Stimulated activated naive CD4-positive, alpha-beta T cell (primary cell): Measurements from ENCODE around the gene ARHGAP5.
A peak's percentile ranks its signal among the peaks of the same experiment; 100 is the strongest.

Experiments used
- DNase-seq, 6 experiments: peaks; one replicate each; lab custom pipeline; 2025; lab: John Stamatoyannopoulos, UW

Gene ARHGAP5

GRCh38 chr14:32076278-32077080, 625 bp upstream of the ARHGAP5 start:
- DNase-seq, result peak; percentile 71 to 87 (median 80)

DNA sequence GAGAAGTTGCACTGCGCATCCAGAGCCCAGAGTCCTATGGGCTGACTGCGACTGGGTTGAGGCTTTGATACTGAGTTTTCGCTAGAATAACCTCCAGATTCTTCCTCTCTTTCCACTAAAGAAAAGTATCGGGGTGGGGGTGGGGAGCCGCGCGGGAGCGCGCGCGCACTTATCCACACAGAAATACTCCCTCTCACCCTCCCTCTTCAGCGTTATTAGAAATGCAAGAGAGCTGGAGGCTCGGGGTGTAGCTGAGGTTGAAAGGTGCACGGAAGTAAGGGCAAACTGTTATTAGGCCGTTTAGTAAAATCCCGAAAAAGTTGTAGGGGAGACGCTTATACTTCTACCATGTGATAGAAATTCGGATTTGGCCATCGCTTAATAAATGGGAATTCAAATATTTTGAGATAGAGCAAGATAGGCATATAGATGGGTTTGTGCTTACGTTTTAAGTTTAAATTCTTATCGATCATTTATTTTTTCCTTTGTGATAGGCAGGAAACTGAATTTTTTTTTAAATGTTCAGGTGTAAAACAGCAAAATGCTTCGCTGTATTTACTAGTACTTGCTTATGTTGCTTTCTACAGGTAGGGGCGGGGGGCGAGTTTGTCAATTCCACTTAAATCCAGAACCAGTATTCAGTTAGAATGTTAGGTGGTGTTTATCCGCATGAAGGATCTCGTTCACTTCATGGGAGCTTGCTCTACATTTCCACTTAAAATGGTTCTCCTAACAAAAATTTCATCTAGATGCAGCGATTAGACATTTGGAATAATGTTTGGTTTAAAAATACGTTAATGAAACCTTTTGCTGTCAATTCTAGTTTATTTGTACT, 1.1 kb downstream of the ARHGAP5 start:
- peak in 5 of 6 experiments; percentile 27 to 55 (median 48) for DNase-seq

GRCh38 chr14:32078858-32079216, 1.7 kb downstream of the ARHGAP5 start:
- DNase-seq, result no peak

GRCh38 chr14:32079264-32079663, 2.2 kb downstream of the ARHGAP5 start:
- DNase-seq, result no peak

- DNase-seq, result no peak
Observed at GRCh38 chr14:32080001-32080510, 3.0 kb downstream of the ARHGAP5 start.

GRCh38 chr14:32081901-32082300, 4.8 kb downstream of the ARHGAP5 start:
- DNase-seq, result no peak

- no peak for DNase-seq
Observed at GRCh38 chr14:32083315-32083624, 6.2 kb downstream of the ARHGAP5 start.

DNA sequence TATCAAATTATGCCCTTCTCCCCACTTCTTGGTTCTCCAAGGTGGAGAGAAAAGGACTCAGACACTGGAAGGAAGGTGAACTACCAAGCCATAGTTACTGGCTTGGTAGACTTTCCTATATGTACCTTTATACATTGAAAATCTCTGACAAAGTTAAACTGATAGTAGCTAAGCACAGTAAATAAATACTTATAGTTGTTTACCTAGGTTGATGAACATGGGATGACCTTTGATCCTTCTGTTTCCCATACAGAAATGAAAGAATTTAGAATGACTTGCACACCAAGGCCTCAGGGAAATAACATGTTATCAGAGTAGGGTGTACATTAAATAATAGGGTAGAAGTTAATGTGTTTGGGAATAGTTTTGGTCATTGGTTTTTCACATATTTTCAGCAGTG, 6.7 kb downstream of the ARHGAP5 start:
- DNase-seq, result no peak

DNA sequence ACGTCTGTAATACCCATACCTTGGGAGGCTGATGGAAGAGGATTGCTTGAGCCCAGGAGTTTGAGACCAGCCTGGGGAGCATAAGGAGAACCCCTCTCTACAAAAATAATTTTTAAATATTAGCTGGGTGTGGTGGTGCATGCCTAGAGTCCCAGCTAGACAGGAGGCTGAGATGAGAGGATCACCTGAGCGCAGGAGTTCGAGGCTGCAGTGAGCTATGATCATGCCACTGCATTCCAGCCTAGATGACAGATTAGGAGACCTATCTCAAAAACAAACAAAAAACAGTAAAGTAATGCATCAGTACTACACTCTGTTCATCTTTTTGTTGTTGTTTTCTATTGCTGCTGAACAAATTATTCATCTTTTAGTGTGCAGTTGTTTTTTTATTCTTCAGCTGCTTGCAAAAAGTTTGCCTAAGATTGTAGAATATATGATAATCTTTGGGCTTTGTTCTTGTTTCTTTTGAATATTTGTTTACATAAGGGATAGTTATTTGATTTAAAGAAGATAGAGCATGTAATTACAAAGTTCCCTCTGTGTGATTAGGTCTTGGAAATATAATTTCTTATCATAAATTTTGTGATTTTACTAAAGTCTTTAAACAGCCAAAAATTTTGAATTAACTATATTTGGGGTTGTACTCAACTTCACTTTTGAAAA, 8.2 kb downstream of the ARHGAP5 start:
- no peak for DNase-seq

DNA sequence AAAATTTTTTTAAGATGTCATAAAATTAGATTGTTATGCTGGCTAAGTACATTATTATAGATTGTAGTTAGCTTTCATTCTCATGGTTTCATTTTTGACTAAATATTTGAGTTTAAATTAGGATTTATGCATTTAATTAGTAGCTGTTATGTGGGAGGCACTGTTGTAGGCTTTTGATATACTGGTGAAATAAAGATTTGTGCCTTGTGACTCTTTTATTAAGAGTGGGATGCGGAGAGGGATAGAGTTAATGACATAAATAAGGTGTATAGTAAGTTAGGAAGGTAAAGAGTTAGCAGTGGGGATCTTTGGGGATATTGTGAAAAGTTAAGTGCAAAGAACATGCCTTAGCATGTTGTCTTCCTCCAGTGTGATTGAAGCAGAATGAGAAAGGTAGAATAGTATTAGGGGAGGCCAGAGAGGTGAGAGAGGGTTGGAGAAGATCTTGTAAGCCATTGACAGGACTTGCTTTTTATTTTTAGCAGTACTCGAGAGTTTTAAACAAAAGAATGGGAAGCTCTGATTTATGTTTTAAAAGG, 8.8 kb downstream of the ARHGAP5 start:
- no peak for DNase-seq

GRCh38 chr14:32087173-32087861, 10.2 kb downstream of the ARHGAP5 start:
- DNase-seq, result no peak

DNA sequence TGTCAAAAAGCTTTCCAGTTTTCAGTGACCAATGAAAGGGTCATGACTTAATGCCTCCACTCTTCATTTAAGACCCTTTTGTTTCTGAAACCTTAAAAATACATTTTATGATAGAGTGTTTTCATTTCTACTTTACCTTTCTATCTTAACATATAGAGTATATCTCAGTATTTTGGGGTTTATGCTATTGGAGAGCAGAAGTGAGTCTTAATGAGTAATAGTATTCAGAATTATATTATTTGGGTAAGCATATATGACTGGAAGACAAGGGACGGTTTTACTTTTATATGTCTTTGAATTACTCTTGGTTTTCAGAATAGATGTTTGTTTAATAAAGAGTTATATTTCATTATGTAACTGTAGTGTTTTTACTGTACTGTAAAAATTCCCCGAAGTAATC, 10.8 kb downstream of the ARHGAP5 start:
- no peak for DNase-seq

GRCh38 chr14:32090686-32091085, 13.6 kb downstream of the ARHGAP5 start:
- DNase-seq, result no peak

GRCh38 chr14:32099473-32099872, 22.4 kb downstream of the ARHGAP5 start:
- no peak for DNase-seq

DNA sequence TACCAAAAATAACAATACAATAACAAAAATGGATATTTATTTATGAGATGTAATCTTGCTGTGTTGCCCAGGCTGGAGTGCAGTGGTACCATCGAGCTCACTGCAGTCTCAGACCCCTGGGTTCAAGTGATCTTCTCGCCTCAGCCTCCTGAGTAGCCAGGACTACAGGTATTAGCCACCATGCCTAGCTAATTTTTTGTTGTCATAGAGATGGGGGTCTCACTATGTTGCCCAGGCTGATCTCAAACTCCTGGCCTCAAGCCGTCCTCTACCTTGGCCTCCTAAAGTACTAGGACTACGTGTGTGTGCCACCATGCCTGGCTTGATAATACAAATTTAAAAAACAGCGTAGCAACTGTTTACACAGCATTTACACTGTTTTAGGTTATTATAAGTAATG, 23.1 kb downstream of the ARHGAP5 start:
- DNase-seq, result no peak

- DNase-seq, result peak in 3 of 6 experiments; percentile 25 to 44 (median 33)
Observed at GRCh38 chr14:32102152-32102787, 25.2 kb downstream of the ARHGAP5 start.

DNA sequence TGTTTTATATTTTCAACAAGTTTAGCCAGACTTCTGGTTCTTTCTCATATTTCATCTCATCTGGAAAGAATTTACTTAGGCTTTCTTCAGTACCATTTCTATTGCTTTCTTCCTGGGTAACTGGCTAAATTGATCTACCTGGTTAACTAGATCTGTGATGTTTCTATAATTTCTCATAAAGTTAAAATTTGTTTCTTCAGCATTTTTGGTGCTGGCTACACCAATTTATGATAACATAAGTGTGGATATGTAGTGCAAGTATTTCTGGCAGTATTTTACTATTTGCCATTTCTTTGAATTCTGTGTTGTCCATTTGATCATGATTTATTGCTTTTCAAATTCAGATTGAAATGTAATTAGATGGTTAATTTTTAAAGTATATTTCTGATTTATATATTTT, 25.9 kb downstream of the ARHGAP5 start:
- DNase-seq, result no peak

DNA sequence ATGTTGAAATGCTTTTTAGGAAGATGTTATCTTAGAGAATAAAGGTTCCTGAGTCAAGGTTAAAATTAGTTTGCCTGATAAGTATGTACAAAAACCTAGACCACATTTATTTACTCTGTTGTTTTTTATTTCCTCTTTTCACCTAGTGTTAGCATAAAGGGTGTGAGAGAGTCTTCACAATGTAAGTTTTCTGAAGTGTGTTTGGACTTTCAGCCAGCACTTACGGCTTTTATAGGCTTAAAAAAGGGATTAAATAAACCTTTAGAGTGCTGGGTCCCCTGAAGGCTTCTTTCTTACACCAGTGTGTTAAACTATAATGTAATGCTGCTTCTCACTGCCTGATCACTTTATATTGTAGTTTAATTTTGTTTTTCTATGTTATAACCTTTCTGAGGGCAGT, 27.2 kb downstream of the ARHGAP5 start:
- no peak for DNase-seq

- DNase-seq, result no peak
Observed at GRCh38 chr14:32104803-32105202, 27.7 kb downstream of the ARHGAP5 start.

DNA sequence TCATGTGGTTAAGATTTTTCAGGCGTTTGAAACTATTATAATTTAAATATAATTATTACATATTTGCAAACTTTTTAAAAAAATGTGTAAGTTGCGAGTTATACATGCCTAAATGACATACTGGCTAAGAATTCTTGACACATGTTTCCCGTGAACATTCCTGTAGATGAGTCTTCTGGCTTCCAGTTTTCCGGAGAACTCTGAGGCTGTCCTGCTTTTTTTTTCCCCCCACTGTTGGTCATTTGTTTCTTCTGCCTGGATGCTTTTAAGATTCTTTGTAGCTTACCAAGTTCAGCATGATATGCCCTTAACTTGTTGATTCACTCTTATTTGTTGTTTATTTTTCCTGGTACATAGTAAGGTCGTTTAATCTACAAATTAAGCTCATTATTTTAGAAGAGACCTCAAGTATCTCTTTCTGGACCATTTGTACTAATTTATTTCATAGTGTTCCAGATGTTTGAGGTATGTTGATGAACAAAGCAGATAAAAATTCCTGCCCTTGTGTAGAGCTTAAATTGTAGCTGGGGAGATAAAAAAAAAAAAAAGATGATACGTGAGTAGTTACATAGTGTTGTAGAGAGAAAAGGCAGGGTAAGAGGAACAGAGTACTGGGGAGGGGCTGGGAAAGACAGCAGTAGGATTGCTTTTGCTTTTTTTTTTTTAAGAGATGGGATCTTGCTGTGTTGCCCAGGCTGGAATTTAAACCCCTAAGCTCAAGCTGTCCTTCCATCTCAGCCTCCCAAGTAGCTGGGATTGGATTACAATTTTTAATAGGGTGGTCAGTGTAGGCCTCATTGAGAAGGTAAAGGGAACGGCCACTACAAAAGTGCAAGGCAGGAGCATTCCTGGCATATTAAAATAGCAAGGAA, 32.8 kb downstream of the ARHGAP5 start:
- no peak for DNase-seq
